Left lung (tissue), 10 donors: ENCODE data around the gene PTPRC. TPM values are rescaled to one million over a fixed set of nuclear protein-coding genes. Genes with fewer than 3 reads are reported as not detected.

Source experiments
- ATAC-seq: fragments of 200-7000 bp; cut with Tn5 transposase; one replicate; pipeline ENCODE4 v1.9.1; 2020; ENCODE audit warnings: moderate library complexity
- DNase-seq, 4 donors: peaks; one replicate each; pipeline ENCODE4 v3.0.0-alpha.2; 2013 to 2020
- H3K27ac ChIP-seq, 2 donors: fragments of 200-600 bp; sonication (generic) in 1 of 2; one replicate each; pipeline versions ENCODE4 v1.5.0 to v1.8.0; 2020 to 2021
- H3K27me3 ChIP-seq, 2 donors: fragments of 200-600 bp; sonication (generic) in 1 of 2; one replicate each; pipeline versions ENCODE4 v1.5.0 to v1.8.0; 2020 to 2021
- H3K36me3 ChIP-seq, 2 donors: fragments of 200-600 bp; sonication (generic) in 1 of 2; one replicate each; pipeline versions ENCODE4 v1.5.0 to v1.8.0; 2020 to 2021
- H3K4me1 ChIP-seq, 2 donors: fragments of 200-600 bp; one replicate each; pipeline ENCODE4 v1.8.0; 2021
- H3K4me3 ChIP-seq, 2 donors: fragments of 200-600 bp; sonication (generic) in 1 of 2; one replicate each; pipeline versions ENCODE4 v1.5.0 to v1.8.0; 2020 to 2021; ENCODE audit warnings: mild to moderate bottlenecking in 1 of 2
- H3K9me3 ChIP-seq, 2 donors: fragments of 200-600 bp; sonication (generic) in 1 of 2; one replicate each; pipeline versions ENCODE4 v1.5.0 to v1.8.0; 2020 to 2021
- intact Hi-C, 2 donors: fragments of 100-400 bp; cut with DNase I; formaldehyde crosslinking; loops; one replicate each; pipeline versions ENCODE4 v1.11.2 to v1.14.2; 2022
- polyA plus RNA-seq, 6 donors: library from polyadenylated mRNA; unstranded; fragments of 120-200 nt; gene quantifications; one replicate each; pipeline ENCODE4 v1.2.1, GENCODE V29; 2013; ENCODE audit not compliant: insufficient read length in 6 of 6
- total RNA-seq, 2 donors: library from RNA; stranded (reverse); fragmentation: NEBNext Ultra II Directional; extraction: Animal tissue kit (Norgen Biotek cat#: 25700); gene quantifications; one replicate each; pipeline ENCODE4 v1.2.1, GENCODE V29; 2021
- TF ChIP-seq, protein P1 (sequence below), 2 donors: fragments of 200-600 bp; sonication (generic) in 1 of 2; IDR thresholded peaks; one replicate each; pipeline versions ENCODE4 v1.5.0 to v1.8.0; 2021; ENCODE audit warnings: antibody characterized with exemption in 2 of 2
- donor health status: DM: no; HTN: yes; CAD: no.
- donor health status: DM: no; HTN: no; CAD: no.

PTPRC gene
- total and polyA plus RNA-seq, 8 donors: 7.0 to 180 (median 9.9) TPM

- intact Hi-C loops: no loop called here
- Histone ChIP-seq H3K27ac (peak overlapping the region; percentile 58 to 85), H3K4me3 (no peak overlapping the region), H3K4me1 (peaks cover 3 to 60% of the 10 kb centered on the region in 2 donors), H3K9me3 (no peaks in the 10 kb centered on the region), H3K27me3 (no peaks in the 10 kb centered on the region), H3K36me3 (no peaks in the 10 kb centered on the region)
- DNase-seq: no peak
- ATAC-seq: no peak
- TF ChIP-seq, protein P1, sequence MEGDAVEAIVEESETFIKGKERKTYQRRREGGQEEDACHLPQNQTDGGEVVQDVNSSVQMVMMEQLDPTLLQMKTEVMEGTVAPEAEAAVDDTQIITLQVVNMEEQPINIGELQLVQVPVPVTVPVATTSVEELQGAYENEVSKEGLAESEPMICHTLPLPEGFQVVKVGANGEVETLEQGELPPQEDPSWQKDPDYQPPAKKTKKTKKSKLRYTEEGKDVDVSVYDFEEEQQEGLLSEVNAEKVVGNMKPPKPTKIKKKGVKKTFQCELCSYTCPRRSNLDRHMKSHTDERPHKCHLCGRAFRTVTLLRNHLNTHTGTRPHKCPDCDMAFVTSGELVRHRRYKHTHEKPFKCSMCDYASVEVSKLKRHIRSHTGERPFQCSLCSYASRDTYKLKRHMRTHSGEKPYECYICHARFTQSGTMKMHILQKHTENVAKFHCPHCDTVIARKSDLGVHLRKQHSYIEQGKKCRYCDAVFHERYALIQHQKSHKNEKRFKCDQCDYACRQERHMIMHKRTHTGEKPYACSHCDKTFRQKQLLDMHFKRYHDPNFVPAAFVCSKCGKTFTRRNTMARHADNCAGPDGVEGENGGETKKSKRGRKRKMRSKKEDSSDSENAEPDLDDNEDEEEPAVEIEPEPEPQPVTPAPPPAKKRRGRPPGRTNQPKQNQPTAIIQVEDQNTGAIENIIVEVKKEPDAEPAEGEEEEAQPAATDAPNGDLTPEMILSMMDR (IDR thresholded peaks at IDR 0.05): no peak
These were observed 16.8 kb downstream of the PTPRC start for GRCh38 chr1:198655459-198656121.

DNA sequence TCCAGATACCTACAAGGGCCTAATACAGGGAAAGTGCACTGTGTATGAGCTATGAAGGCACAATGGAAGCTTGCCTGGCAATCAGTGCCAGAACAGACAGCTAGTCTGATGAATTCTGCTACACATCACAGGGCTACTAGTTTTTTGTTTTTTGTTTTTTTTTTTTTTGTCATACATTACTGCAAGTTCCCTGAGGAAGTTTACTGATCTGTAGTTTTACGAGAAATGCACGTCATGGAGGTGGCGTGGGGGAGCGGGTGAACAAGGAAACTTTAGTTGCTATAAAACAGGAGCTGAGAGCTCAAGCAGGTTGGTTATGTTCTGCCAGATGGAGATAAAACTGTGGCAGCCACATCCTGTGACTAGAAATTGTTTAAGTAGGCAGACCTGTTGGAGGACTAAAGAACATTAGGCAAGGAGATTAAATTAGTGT, 17.7 kb downstream of the PTPRC start:
- ATAC-seq (peak; percentile 25), DNase-seq (peak in 3 of 4 donors; percentile 18 to 66 (median 61))
- peak overlapping the region; percentile 58 to 85 for H3K27ac ChIP-seq
- intact Hi-C loops: no loop called here
- peaks cover 3 to 62% of the 10 kb centered on the region in 2 donors for H3K4me1 ChIP-seq
- H3K27me3 ChIP-seq: no peaks in the 10 kb centered on the region
- TF ChIP-seq, protein P1 (IDR thresholded peaks at IDR 0.05): no peak
- no peaks in the 10 kb centered on the region for H3K9me3 ChIP-seq
- no peaks in the 10 kb centered on the region for H3K36me3 ChIP-seq
- no peak overlapping the region for H3K4me3 ChIP-seq

- TF ChIP-seq, protein P1 (IDR thresholded peaks at IDR 0.05): no peak
- Histone ChIP-seq H3K27me3 (no peaks in the 10 kb centered on the region), H3K27ac (peak overlapping the region; percentile 58 to 85), H3K4me3 (no peak overlapping the region), H3K36me3 (no peaks in the 10 kb centered on the region), H3K4me1 (peaks cover 3 to 58% of the 10 kb centered on the region in 2 donors), H3K9me3 (no peaks in the 10 kb centered on the region)
- peak; percentile 57 for ATAC-seq
- intact Hi-C loops: no loop called here
- peak in 2 of 4 donors; percentile 8 to 44 for DNase-seq
These were observed 18.8 kb downstream of the PTPRC start for GRCh38 chr1:198657550-198658064.

DNA sequence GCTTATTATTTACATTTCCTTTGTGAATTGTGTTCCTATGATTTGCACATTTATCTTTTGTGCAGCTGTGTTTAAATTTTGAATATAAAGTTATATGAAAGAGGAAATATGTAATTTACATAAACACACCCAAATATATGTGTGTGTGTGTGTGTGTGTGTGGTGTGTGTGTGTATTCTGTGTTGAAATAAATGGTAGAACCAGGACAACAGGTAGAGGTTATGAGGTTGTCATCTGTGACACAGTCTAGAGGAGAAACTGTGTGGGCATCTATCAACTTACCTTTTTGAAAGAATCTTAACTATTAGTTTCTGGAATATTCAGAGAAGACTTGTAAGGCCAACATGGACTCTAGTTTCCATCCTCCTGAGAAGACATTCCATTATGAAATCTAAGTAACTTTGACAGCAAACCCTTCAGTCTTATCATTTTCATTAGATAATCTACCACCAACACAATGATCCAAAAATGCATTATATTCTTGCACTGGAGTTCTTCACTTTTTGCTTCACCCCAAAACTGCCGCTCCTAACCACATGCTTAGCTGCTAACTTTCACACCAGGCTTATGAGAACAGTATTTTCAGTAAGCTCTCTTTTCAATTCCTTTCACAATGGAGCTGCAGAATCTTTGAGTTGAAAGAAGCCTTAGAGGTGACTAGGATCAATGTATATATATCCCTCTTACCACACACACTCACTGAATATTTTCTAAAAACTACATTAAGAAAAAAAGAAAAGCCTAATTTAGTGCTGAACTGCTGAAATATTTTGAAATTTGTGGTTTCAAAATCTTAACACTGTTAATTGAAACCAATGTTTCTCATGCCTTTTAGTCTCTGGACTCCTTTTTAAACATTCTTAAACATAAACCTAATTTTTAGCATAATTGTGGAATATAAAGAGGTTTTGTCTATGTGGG, 21.8 kb downstream of the PTPRC start:
- no peaks in the 10 kb centered on the region for H3K36me3 ChIP-seq
- no peaks in the 10 kb centered on the region for H3K27me3 ChIP-seq
- H3K4me3 ChIP-seq: no peak overlapping the region
- TF ChIP-seq, protein P1 (IDR thresholded peaks at IDR 0.05): no peak
- peak overlapping the region in 1 of 2 donors; percentile 11 for H3K27ac ChIP-seq
- ATAC-seq (no peak), DNase-seq (no peak)
- peaks cover 3 to 75% of the 10 kb centered on the region in 2 donors for H3K4me1 ChIP-seq
- no peaks in the 10 kb centered on the region for H3K9me3 ChIP-seq
- intact Hi-C loops: no loop called here

DNA sequence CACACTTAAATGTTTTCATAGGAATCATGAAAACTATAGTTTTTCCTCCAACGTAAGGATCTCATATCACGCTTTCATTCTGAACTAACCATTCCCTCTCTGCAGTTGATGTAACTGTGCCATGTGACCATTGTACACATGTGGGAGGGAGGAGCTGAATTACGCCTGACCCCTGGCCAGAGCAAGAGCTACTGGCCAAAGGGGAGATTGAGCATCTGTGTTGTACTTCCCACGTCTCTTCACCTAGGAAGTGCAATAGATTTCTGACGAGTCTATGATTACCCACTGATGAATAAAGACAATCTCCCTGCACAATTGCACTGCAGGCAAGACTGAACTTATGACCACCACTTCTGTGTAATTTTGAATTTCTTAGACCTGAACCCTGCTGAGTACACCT, 24.0 kb downstream of the PTPRC start:
- Histone ChIP-seq H3K27me3 (no peaks in the 10 kb centered on the region), H3K4me3 (no peak overlapping the region), H3K36me3 (no peaks in the 10 kb centered on the region), H3K4me1 (peaks cover 0 to 85% of the 10 kb centered on the region in 2 donors), H3K9me3 (no peaks in the 10 kb centered on the region), H3K27ac (peak overlapping the region in 1 of 2 donors; percentile 47)
- DNase-seq (no peak), ATAC-seq (peak; percentile 40)
- intact Hi-C loops: no loop called here
- TF ChIP-seq, protein P1 (IDR thresholded peaks at IDR 0.05): no peak
